ENCODE data around the gene RHPN2. TPM values are rescaled to one million over a fixed set of nuclear protein-coding genes. Genes with fewer than 3 reads are reported as not detected.
A peak's percentile ranks its signal among the peaks of the same experiment; 100 is the strongest.
"Not testable (repeated sequence)": the region's sequence is repeated elsewhere in the genome, so short reads cannot be mapped to it uniquely, and the experiment has no call there.

The RHPN2 gene
- total and polyA plus RNA-seq, 4 donors, result 3.7 to 10.3 (median 9.6) TPM

DNA sequence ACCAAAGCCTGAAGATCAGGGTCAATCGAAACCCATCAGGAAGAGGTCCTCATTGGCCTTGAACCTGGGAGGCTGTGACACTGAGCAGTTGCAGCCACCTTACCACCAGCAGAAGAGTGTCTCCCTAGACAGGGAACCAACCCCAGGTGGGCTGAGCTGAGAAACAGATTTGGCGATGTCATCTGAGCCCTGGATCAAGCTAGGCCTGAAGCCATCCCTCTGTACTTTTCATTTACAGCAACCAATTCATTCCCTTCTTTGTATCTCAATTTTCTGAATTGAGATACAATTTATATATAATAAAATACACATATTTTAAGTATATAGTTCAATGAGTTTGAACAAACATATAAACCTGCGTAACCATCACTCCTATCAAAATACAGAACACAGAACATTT is 14.6 kb downstream of the RHPN2 start:
- Histone ChIP-seq H3K27me3 (ENCODE audit: control insufficient read depth, insufficient read depth, low read length) (no peaks in the 10 kb centered on the region), H3K4me1 (ENCODE audit: control insufficient read depth, insufficient read depth, low read length) (no peaks in the 10 kb centered on the region), H3K4me3 (ENCODE audit: low read depth, low read length) (no peak overlapping the region), H3K27ac (ENCODE audit: low read depth, low read length) (no peak overlapping the region), H3K9me3 (ENCODE audit: control insufficient read depth, insufficient read depth, low read length) (no peaks in the 10 kb centered on the region), H3K36me3 (ENCODE audit: control insufficient read depth, insufficient read depth, low read length) (peaks cover 3% of the 10 kb centered on the region)
- WGBS (ENCODE audit: insufficient coverage), result 78% methylated on average over 1 of the region's 3 CpGs
- DNase-seq (ENCODE audit: low read depth in 4 of 6, low spot score in 6 of 6), result no peak

DNA sequence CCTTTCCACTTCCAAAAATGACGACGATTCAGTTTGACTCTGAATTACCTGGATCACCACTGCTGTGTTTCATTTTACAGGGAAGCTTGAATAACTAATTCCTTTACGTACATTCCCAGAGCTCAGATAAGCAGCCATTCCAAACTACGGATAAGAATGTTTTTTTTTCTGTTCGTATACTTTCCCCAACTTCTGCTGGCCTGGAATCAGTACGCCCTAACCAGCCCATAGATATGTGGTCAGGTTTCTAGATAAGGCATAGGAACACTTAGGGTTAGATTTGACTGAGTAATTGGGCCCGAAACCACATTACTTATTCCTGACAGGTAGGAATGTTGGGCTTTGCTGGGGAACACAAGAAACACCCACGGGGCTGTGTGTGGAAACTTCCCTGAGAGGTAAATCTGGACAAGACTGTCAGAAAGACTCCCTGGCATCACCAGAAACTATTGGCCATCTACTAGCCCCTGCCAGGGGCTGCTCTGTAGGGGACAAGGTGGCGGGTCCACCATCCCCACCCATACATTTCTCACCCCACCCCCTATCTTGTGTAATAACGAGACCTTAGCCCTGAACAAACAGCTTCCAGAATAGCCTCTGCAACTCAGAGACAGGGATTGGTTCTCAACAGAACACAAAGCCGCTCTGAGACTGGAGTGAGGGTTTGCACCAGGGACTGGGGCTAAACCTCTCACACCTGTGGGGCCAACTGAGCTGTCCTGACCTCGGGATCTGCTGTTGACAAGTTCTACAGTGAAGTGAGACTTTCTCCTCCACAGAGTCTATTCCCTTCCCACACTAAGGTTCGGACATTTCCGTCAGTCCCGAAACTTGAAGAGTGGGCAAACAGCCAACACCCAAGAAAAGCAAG is 15.6 kb downstream of the RHPN2 start:
- Histone ChIP-seq H3K9me3 (ENCODE audit: control insufficient read depth, insufficient read depth, low read length) (no peaks in the 10 kb centered on the region), H3K27me3 (ENCODE audit: control insufficient read depth, insufficient read depth, low read length) (no peaks in the 10 kb centered on the region), H3K4me3 (ENCODE audit: low read depth, low read length) (no peak overlapping the region), H3K4me1 (ENCODE audit: control insufficient read depth, insufficient read depth, low read length) (no peaks in the 10 kb centered on the region), H3K36me3 (ENCODE audit: control insufficient read depth, insufficient read depth, low read length) (peaks cover 3% of the 10 kb centered on the region), H3K27ac (ENCODE audit: low read depth, low read length) (no peak overlapping the region)
- no peak for DNase-seq (ENCODE audit: low read depth in 4 of 6, low spot score in 6 of 6)
- 87% methylated on average over 7 of the region's 15 CpGs for WGBS (ENCODE audit: insufficient coverage)

DNA sequence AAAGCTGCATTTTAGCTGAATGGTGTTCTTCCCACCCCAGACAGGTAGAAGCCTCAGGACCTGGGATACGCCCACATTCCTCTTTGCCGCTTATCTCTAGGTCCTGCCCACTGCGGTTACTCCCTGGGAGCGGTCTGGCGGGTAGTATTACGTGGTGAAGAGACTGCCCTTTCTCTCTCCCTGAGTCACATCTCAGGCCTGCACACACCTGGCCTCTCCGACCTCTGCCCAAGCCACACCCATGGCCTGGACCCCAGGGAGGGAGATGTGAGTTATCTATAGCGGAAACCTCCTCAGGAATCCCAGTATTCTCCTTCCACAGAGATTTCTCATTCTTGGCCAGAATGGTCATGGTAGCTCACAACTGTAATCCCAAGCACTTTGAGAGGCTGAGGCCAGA is 17.3 kb downstream of the RHPN2 start:
- 83% methylated on average over 5 of the region's 8 CpGs for WGBS (ENCODE audit: insufficient coverage)

DNA sequence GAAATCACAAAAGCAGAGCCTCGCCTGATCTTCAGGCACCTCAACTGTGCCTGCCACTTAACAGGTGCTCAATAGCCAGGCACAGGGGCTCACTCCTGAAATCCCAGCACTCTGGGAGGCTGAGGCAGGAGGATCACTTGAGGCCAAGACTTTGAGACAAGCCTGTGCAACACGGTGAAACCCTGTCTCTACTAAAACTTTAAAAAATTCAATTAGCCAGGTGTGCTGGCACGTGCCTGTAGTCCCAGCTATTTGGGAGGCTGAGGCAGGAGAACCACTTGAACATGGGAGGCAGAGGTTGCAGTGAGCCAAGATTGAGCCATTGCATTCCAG is 22.9 kb downstream of the RHPN2 start:
- WGBS (ENCODE audit: insufficient coverage), result 82% methylated on average over 1 of the region's 3 CpGs
- H3K36me3 ChIP-seq (ENCODE audit: control insufficient read depth, insufficient read depth, low read length); H3K4me3 ChIP-seq (ENCODE audit: low read depth, low read length); H3K9me3 ChIP-seq (ENCODE audit: control insufficient read depth, insufficient read depth, low read length); DNase-seq (ENCODE audit: low read depth in 4 of 6, low spot score in 6 of 6); H3K27me3 ChIP-seq (ENCODE audit: control insufficient read depth, insufficient read depth, low read length): not testable (repeated sequence)
- Histone ChIP-seq H3K27ac (ENCODE audit: low read depth, low read length) (peak overlapping the region; percentile 33), H3K4me1 (ENCODE audit: control insufficient read depth, insufficient read depth, low read length) (peaks cover 13% of the 10 kb centered on the region)

More for the DNA sequence above, 17.3 kb downstream of the RHPN2 start:
- no peak for DNase-seq (ENCODE audit: low read depth in 4 of 6, low spot score in 6 of 6)
- no peaks in the 10 kb centered on the region for H3K9me3 ChIP-seq (ENCODE audit: control insufficient read depth, insufficient read depth, low read length)
- peaks cover 3% of the 10 kb centered on the region for H3K36me3 ChIP-seq (ENCODE audit: control insufficient read depth, insufficient read depth, low read length)
- H3K4me1 ChIP-seq (ENCODE audit: control insufficient read depth, insufficient read depth, low read length), result no peaks in the 10 kb centered on the region
- no peak overlapping the region for H3K4me3 ChIP-seq (ENCODE audit: low read depth, low read length)
- H3K27ac ChIP-seq (ENCODE audit: low read depth, low read length), result no peak overlapping the region
- no peaks in the 10 kb centered on the region for H3K27me3 ChIP-seq (ENCODE audit: control insufficient read depth, insufficient read depth, low read length)

DNA sequence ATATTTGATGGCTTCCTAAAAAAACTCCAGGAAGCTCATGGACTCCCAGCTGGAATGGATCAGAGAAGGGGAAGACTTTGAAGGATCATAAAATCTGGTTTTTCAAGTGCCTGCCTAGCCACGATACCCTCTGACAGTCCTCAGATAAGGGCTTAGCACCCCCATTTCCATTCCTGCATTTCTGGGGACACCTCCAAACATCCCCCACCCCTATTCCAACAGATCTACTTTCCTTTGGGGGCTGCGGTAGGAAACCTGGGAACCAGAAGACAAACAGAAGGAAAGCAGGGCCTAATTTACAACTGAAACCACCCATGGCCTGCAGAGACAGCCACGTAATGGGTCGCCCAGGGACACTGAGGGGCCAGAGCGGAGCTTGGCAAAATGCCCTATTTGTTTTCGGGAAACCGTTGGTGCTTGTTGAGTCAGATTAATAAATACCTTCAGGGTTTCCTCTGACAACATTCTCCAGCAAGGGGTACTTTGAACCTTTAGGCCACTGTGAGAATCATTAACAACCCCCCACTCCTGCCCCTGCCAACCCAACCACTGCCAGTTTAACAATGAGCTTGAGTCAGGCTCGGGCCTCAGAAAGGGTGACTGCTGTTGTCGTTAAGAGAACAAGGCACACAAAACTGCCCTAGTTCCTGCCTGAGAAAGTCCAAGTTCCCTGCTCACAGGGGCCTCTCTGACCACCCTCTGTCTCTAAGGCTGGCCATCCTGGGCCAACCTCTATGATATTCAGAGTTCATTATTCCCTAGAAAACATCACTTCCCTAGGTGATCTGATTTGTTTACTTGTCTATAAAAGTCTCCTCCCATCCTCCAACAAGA is 23.5 kb downstream of the RHPN2 start:
- no peaks in the 10 kb centered on the region for H3K36me3 ChIP-seq (ENCODE audit: control insufficient read depth, insufficient read depth, low read length)
- H3K4me3 ChIP-seq (ENCODE audit: low read depth, low read length), result no peak overlapping the region
- no peaks in the 10 kb centered on the region for H3K27me3 ChIP-seq (ENCODE audit: control insufficient read depth, insufficient read depth, low read length)
- no peaks in the 10 kb centered on the region for H3K9me3 ChIP-seq (ENCODE audit: control insufficient read depth, insufficient read depth, low read length)
- peak in 3 of 6 donors; percentile 46 to 71 (median 69) for DNase-seq (ENCODE audit: low read depth in 4 of 6, low spot score in 6 of 6)
- 17% methylated on average over 3 of the region's 9 CpGs for WGBS (ENCODE audit: insufficient coverage)
- peaks cover 13% of the 10 kb centered on the region for H3K4me1 ChIP-seq (ENCODE audit: control insufficient read depth, insufficient read depth, low read length)
- peak overlapping the region; percentile 33 for H3K27ac ChIP-seq (ENCODE audit: low read depth, low read length)

DNA sequence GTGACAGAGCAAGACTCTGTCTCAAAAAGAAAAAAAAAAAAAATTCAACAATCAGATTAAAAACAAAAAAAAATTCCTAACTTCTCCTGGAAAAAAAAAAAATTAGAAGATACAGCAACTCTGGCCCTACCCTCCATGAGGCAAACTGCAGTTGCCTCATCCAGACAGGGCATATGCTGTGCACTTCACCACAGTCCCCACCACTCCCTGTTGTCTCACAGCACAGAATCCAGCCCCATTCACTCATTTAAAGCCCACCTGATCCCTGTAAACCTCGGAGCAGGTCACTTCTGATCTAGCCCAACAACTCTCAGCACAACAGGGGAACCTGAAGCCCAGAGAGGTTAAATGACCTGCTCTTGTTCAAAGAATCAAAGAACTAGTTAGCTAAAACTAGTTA is 24.9 kb downstream of the RHPN2 start:
- WGBS (ENCODE audit: insufficient coverage), result no CpG with 5 or more reads among the region's 1 CpG
- Histone ChIP-seq H3K27ac (ENCODE audit: low read depth, low read length) (no peak overlapping the region), H3K9me3 (ENCODE audit: control insufficient read depth, insufficient read depth, low read length) (no peaks in the 10 kb centered on the region), H3K36me3 (ENCODE audit: control insufficient read depth, insufficient read depth, low read length) (no peaks in the 10 kb centered on the region), H3K4me3 (ENCODE audit: low read depth, low read length) (no peak overlapping the region), H3K27me3 (ENCODE audit: control insufficient read depth, insufficient read depth, low read length) (no peaks in the 10 kb centered on the region), H3K4me1 (ENCODE audit: control insufficient read depth, insufficient read depth, low read length) (peaks cover 13% of the 10 kb centered on the region)
- no peak for DNase-seq (ENCODE audit: low read depth in 4 of 6, low spot score in 6 of 6)

DNA sequence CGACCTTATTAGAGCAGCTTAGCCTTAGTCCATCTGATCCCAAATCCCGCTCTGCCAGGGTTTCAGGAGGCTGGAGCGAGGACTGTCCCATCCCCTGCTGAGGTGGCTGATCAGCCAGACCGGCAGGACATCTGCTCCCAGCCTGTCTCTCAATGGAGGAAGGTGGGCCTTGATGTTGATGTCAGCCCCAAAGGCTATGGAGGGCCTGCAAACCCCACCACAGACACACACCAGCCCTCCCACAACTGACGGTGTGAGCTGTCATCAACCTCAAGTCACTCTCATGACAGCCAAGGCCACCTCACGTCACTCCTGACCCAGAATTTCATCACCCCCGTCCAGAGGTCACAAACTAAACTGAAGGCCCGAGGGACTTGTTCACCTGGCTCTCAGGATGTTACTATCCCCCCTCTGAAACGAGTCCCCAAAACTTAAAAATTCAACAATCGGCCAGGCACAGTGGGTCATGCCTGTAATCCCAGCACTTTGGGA is 25.5 kb downstream of the RHPN2 start:
- Histone ChIP-seq H3K9me3 (ENCODE audit: control insufficient read depth, insufficient read depth, low read length) (no peaks in the 10 kb centered on the region), H3K27ac (ENCODE audit: low read depth, low read length) (no peak overlapping the region), H3K4me1 (ENCODE audit: control insufficient read depth, insufficient read depth, low read length) (peaks cover 13% of the 10 kb centered on the region), H3K4me3 (ENCODE audit: low read depth, low read length) (no peak overlapping the region), H3K27me3 (ENCODE audit: control insufficient read depth, insufficient read depth, low read length) (no peaks in the 10 kb centered on the region), H3K36me3 (ENCODE audit: control insufficient read depth, insufficient read depth, low read length) (no peaks in the 10 kb centered on the region)
- 87% methylated on average over 10 of the region's 10 CpGs for WGBS (ENCODE audit: insufficient coverage)
- no peak for DNase-seq (ENCODE audit: low read depth in 4 of 6, low spot score in 6 of 6)

DNA sequence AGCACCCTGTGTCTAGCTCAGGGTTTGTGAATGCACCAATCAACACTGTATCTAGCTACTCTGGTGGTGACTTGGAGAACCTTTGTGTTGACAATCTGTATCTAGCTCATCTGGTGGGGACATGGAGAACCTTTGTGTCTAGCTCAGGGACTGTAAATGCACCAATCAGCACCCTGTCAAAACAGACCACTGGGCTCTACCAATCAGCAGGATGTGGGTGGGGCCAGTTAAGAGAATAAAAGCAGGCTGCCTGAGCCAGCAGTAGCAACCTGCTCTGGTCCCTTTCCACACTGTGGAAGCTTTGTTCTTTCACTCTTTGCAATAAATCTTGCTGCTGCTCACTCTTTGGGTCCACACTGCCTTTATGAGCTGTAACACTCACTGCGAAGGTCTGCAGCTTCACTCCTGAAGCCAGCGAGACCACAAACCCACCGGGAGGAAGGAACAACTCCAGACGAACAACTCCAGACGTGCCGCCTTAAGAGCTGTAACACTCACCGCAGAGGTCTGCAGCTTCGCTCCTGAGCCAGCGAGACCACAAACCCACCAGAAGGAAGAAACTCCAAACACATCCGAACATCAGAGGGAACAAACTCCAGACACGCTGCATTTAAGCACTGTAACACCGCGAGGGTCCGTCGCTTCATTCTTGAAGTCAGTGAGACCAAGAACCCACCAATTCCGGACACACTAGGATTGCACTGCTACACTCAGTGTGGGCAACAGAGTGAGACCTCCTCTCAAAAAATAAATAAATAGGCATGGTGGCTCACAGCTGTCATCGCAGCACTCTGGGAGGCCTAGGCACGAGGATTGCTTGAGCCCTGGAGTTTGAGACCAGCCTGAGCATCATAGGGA is 27.3 kb downstream of the RHPN2 start:
- not testable (repeated sequence) for H3K4me3 ChIP-seq (ENCODE audit: low read depth, low read length); DNase-seq (ENCODE audit: low read depth in 4 of 6, low spot score in 6 of 6); H3K27me3 ChIP-seq (ENCODE audit: control insufficient read depth, insufficient read depth, low read length); H3K9me3 ChIP-seq (ENCODE audit: control insufficient read depth, insufficient read depth, low read length); H3K36me3 ChIP-seq (ENCODE audit: control insufficient read depth, insufficient read depth, low read length); H3K27ac ChIP-seq (ENCODE audit: low read depth, low read length)
- H3K4me1 ChIP-seq (ENCODE audit: control insufficient read depth, insufficient read depth, low read length), result peaks cover 13% of the 10 kb centered on the region
- WGBS (ENCODE audit: insufficient coverage), result 80% methylated on average over 8 of the region's 18 CpGs
